Vagina (tissue), 2 donors: Measurements from ENCODE around the gene PRDM16.

Experiments used
- POLR2A ChIP-seq, 2 donors: fragments of 450-650 bp; IDR thresholded peaks; one replicate each; pipeline ENCODE4 v1.6.1; 2017; ENCODE audit warnings: antibody characterized with exemption in 2 of 2, mild to moderate bottlenecking in 2 of 2, moderate library complexity in 2 of 2
- POLR2AphosphoS5 ChIP-seq, 2 donors: sonication (generic); formaldehyde crosslinking; IDR thresholded peaks; one replicate each; pipeline ENCODE4 v1.9.0; 2017; ENCODE audit warnings: antibody characterized with exemption in 2 of 2, mild to moderate bottlenecking in 2 of 2, low read depth in 1 of 2; ENCODE audit not compliant: insufficient read depth in 1 of 2
- TF ChIP-seq, protein P1 (sequence below), 3 experiments: fragments of 450-650 bp in 2 of 3; fragments of 200-600 bp in 1 of 3; sonication (generic) in 1 of 3; IDR thresholded peaks; one replicate each; pipeline ENCODE4 v1.5.1; 2017 to 2019; ENCODE audit warnings: antibody characterized with exemption in 3 of 3, mild to moderate bottlenecking in 2 of 3, moderate library complexity in 2 of 3

- TF ChIP-seq, protein P1, sequence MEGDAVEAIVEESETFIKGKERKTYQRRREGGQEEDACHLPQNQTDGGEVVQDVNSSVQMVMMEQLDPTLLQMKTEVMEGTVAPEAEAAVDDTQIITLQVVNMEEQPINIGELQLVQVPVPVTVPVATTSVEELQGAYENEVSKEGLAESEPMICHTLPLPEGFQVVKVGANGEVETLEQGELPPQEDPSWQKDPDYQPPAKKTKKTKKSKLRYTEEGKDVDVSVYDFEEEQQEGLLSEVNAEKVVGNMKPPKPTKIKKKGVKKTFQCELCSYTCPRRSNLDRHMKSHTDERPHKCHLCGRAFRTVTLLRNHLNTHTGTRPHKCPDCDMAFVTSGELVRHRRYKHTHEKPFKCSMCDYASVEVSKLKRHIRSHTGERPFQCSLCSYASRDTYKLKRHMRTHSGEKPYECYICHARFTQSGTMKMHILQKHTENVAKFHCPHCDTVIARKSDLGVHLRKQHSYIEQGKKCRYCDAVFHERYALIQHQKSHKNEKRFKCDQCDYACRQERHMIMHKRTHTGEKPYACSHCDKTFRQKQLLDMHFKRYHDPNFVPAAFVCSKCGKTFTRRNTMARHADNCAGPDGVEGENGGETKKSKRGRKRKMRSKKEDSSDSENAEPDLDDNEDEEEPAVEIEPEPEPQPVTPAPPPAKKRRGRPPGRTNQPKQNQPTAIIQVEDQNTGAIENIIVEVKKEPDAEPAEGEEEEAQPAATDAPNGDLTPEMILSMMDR (IDR thresholded peaks at IDR 0.05): no peak
- TF ChIP-seq POLR2A (IDR thresholded peaks at IDR 0.05) (no peak), POLR2AphosphoS5 (IDR thresholded peaks at IDR 0.05; ENCODE audit: insufficient read depth in 1 of 2, low read depth in 1 of 2) (no peak)
Observed at GRCh38 chr1:3206696-3207095, 137.7 kb downstream of the PRDM16 start.
